GM19240 (cell line): ENCODE data around the gene PPM1K.
"Not testable (repeated sequence)": the region's sequence is repeated elsewhere in the genome, so short reads cannot be mapped to it uniquely, and the experiment has no call there.

Source experiments
- DNase-seq: peaks from one replicate; pipeline ENCODE4 v3.0.0; 2011; ENCODE audit warnings: low spot score; ENCODE audit not compliant: insufficient read length

PPM1K gene

GRCh38 chr4:88284439-88285234, at the start of gene PPM1K:
PPM1K (minus strand) TSS chr4:88284561; CDS start chr4:88278583, 5,978 bp downstream.
- DNase-seq, result peak; percentile 71

GRCh38 chr4:88333741-88334405, 49.5 kb upstream of the PPM1K start:
- DNase-seq, result no peak

GRCh38 chr4:88327665-88328064, 43.3 kb upstream of the PPM1K start:
- no peak for DNase-seq

GRCh38 chr4:88320780-88321373, 36.5 kb upstream of the PPM1K start:
- DNase-seq, result peak; percentile 70

- peak; percentile 6 for DNase-seq
These were observed 35.9 kb upstream of the PPM1K start for GRCh38 chr4:88320224-88320779.

- no peak for DNase-seq
These were observed 34.5 kb upstream of the PPM1K start for GRCh38 chr4:88318751-88319350.

- no peak for DNase-seq
These were observed 31.2 kb upstream of the PPM1K start for GRCh38 chr4:88315460-88316017.

GRCh38 chr4:88313088-88313624, 28.8 kb upstream of the PPM1K start:
- not testable (repeated sequence) for DNase-seq

- DNase-seq, result no peak
These were observed 24.2 kb upstream of the PPM1K start for GRCh38 chr4:88308587-88308986.

GRCh38 chr4:88297725-88298454, 13.5 kb upstream of the PPM1K start:
- DNase-seq, result no peak

- no peak for DNase-seq
These were observed 12.8 kb upstream of the PPM1K start for GRCh38 chr4:88297212-88297516.

- no peak for DNase-seq
These were observed 12.3 kb upstream of the PPM1K start for GRCh38 chr4:88296413-88297211.

GRCh38 chr4:88295656-88296055, 11.3 kb upstream of the PPM1K start:
- no peak for DNase-seq

- DNase-seq, result no peak
These were observed 6.6 kb upstream of the PPM1K start for GRCh38 chr4:88291003-88291402.

GRCh38 chr4:88286897-88287296, 2.5 kb upstream of the PPM1K start:
- DNase-seq, result no peak

GRCh38 chr4:88285235-88285653, 883 bp upstream of the PPM1K start:
- no peak for DNase-seq

- no peak for DNase-seq
These were observed 511 bp downstream of the PPM1K start for GRCh38 chr4:88283661-88284438.

- DNase-seq, result no peak
These were observed 4.0 kb downstream of the PPM1K start for GRCh38 chr4:88280228-88280795.
